GM19372 (cell line): ENCODE results near the gene PCBP3.

Source experiments
- ATAC-seq: cut with Tn5 transposase; IDR thresholded peaks from one replicate; pipeline ENCODE4 v1.9.1; 2021; ENCODE audit warnings: mild to moderate bottlenecking, low read depth, moderate library complexity; ENCODE audit not compliant: unreplicated experiment

PCBP3 gene

DNA sequence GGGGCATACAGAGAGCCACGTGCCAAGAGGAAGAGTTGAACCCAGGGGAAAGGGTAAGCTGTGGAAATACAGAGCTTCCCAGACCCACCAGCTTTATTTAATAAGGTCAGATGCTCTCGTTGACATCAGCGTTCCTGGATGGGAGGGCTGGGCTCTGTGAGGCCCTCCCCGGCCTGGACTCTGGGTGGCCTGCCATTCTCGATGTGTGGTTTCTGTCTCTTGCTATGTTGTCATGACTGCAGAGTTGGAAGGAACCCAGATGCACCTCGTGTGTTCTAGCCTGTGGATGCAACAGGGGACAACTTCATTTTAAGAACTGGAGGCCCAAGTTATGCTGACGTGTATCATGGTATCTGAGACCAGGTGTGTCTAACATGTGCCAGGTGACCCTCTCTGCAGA lies 101.7 kb downstream of the PCBP3 start:
- no peak for ATAC-seq

GRCh38 chr21:45747233-45747766 lies 103.8 kb downstream of the PCBP3 start:
- no peak for ATAC-seq

- ATAC-seq, result no peak
Observed at GRCh38 chr21:45747802-45748445, 104.4 kb downstream of the PCBP3 start.

DNA sequence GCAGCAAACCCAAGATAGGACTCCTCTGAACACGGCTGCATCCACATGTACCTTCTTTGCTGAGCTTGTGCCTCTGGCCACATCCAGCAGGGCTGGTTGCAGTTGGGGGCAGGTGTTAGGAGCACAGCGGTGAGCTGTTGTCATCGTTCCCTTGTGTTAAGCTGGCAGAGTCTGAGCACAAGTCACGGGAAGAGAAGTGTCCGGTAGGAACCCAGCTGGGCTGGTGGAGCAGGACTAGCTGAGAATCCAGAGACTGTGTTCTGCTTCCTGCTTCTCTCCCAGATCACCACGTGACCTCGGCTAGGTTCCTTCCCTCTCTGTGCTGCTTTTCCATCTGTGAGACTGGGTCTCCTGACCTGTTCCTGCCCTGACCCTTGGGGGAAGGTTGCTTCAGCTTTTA lies 105.1 kb downstream of the PCBP3 start:
- ATAC-seq, result no peak

DNA sequence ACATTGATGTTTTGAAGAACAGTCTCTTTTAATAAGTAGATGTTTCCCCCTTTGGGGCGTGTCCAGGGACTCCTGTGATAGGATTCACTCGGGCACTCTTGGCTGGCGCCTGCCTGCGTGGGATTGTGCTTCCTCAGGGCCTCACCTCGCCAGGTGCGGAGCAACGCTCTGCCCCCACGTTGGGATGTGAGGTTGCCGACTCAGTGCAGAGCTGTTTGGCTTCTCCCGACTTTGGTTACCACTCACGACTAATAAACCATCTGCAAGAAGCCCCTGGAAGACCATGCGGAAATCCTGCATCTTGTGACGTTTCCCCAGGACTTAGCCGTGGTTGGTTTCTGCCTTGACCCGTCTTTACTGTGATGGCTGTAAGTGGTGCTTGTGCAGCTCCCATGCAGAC lies 106.4 kb downstream of the PCBP3 start:
- ATAC-seq, result no peak

GRCh38 chr21:45750936-45751335 lies 107.4 kb downstream of the PCBP3 start:
- no peak for ATAC-seq

GRCh38 chr21:45753445-45753844 lies 109.9 kb downstream of the PCBP3 start:
- ATAC-seq, result no peak

GRCh38 chr21:45756029-45756428 lies 112.5 kb downstream of the PCBP3 start:
- ATAC-seq, result no peak

DNA sequence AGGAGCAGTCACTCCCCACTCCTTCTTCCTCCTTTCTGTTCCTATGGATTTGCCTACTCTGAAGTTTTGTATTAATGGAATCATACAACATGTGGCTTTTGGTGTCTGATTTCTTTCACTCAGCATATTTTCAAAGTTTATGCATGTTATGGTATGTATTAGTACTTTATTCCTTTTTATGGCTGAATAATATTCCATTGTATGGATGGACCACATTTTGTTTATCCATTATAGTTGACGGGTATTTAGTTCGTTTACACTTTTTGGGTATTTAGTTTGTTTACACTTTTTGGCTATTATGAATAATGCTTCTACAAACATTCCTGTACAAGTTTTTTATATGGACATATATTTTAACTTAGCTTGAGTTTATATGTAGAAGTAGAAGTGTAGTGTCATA lies 113.1 kb downstream of the PCBP3 start:
- no peak for ATAC-seq

DNA sequence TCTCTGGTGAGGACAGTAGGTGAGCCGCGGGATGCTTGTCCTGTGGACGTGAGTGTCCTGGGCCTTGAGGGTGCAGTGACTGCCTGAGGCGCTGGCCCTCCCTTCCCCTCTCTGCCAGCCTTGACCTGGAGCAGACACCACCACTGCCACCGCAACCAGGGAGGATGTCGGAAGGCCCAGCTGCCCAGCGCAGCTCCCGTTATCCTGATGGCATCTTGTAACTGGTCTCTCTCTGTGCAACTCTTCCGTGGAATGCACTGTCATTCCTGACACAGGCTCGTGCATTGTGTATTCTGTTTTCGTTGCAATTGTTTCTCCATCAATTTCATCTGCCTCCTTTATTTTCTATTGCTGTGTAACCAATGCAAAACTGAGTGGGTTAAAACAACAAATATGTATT lies 118.2 kb downstream of the PCBP3 start:
- ATAC-seq, result no peak

GRCh38 chr21:45763074-45763473 lies 119.5 kb downstream of the PCBP3 start:
- no peak for ATAC-seq

GRCh38 chr21:45763506-45763905 lies 120.0 kb downstream of the PCBP3 start:
- no peak for ATAC-seq

GRCh38 chr21:45764792-45765191 lies 121.3 kb downstream of the PCBP3 start:
- no peak for ATAC-seq

- ATAC-seq, result no peak
Observed at GRCh38 chr21:45765375-45765774, 121.8 kb downstream of the PCBP3 start.

DNA sequence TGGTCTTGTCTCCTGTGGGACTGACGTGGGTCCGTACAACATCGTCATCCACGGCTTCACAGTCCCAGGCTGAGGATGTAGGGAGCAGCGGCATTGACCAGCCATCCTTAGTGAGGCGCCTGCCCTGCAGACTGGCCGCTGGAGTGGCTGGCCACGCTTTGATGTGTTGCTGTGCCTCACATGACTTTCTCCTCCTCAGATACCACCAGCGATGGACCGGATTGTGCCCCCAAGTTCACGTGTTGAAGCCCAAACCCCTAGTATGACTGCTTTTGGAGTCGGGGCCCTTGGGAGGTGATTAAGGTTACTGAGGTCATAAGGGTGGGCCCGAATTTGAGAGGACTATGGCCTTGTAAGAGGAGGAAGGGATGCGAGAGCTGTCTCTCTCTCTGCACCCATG lies 122.5 kb downstream of the PCBP3 start:
- ATAC-seq, result no peak

GRCh38 chr21:45766501-45766900 lies 123.0 kb downstream of the PCBP3 start:
- no peak for ATAC-seq

- ATAC-seq, result no peak
Observed at GRCh38 chr21:45767071-45768006, 123.8 kb downstream of the PCBP3 start.

DNA sequence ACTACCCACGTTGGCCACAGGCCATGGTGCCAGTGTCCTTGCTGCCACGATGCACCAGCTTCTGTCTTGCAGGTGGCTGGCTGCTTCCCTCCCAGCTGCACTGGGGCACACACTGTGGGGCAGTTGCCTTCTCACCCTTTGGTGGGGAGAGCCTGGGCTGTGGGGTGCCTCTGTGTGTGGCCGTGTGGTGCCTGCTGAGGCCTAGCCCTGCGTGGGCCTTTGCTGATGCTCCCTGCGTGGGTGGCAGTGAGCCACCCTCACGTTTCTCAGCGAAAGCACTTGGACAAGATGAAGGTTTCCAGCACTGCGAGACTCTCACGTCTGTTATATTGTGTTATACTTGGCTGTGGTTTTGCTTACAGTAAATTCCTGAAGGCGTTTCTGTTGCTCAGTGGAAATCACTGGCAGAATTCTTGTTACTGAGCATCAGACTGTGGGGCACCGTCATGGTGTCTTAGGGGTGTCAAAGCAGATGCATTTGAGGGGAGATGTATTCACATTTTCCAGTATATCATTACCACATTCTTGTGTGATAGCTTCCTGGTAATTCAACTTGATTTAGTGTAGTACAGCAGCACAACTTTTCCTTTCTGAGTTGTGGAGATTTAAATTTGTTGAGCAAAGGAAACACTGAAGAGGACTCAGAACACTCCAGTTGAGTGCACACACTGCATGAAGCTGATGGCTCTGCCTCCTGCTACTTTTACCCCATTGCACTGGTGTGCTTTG lies 124.7 kb downstream of the PCBP3 start:
- no peak for ATAC-seq

GRCh38 chr21:45768740-45769048 lies 125.2 kb downstream of the PCBP3 start:
- no peak for ATAC-seq

- ATAC-seq, result no peak
Observed at GRCh38 chr21:45769294-45769693, 125.8 kb downstream of the PCBP3 start.

GRCh38 chr21:45769896-45770295 lies 126.4 kb downstream of the PCBP3 start:
- ATAC-seq, result no peak
